Retinal pigment epithelial cell (primary cell): ENCODE measurements around the gene SRBD1.
"Not testable (repeated sequence)": the region's sequence is repeated elsewhere in the genome, so short reads cannot be mapped to it uniquely, and the experiment has no call there.

Source experiments
- DNase-seq: peaks from one replicate; pipeline ENCODE4 v3.0.0-alpha.2; 2010; ENCODE audit warnings: low read depth
- H3K4me3 ChIP-seq: 2 replicates; pipeline ENCODE4 v1.5.1; 2011; ENCODE audit warnings: mild to moderate bottlenecking, low read length, control low read depth, moderate library complexity
- TF ChIP-seq, protein P1 (sequence below): conservative IDR thresholded peaks from 2 replicates; pipeline ENCODE4 v1.5.1; 2011; ENCODE audit warnings: low read depth, low read length, control low read depth, inconsistent platforms

Gene SRBD1

DNA sequence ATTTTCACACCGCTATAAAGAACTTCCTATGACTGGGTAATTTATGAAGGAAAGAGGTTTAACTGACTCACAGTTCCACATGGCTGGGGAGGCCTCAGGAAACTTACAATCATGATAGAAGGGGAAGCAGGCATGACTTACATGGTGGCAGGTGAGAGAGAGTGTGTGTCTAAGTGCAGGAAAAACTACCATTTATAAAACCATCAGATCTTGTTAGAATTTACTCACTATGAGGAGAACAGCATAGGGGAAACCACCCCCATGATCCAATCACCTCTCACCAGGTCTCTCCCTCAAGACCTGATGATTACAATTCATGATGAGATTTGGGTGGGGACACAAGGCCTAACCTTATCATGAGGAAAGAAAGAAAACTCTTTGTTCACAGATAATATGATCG lies 174.6 kb downstream of the SRBD1 start:
- no peak overlapping the region for H3K4me3 ChIP-seq
- DNase-seq = no peak
- TF ChIP-seq, protein P1, sequence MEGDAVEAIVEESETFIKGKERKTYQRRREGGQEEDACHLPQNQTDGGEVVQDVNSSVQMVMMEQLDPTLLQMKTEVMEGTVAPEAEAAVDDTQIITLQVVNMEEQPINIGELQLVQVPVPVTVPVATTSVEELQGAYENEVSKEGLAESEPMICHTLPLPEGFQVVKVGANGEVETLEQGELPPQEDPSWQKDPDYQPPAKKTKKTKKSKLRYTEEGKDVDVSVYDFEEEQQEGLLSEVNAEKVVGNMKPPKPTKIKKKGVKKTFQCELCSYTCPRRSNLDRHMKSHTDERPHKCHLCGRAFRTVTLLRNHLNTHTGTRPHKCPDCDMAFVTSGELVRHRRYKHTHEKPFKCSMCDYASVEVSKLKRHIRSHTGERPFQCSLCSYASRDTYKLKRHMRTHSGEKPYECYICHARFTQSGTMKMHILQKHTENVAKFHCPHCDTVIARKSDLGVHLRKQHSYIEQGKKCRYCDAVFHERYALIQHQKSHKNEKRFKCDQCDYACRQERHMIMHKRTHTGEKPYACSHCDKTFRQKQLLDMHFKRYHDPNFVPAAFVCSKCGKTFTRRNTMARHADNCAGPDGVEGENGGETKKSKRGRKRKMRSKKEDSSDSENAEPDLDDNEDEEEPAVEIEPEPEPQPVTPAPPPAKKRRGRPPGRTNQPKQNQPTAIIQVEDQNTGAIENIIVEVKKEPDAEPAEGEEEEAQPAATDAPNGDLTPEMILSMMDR = no peak

DNA sequence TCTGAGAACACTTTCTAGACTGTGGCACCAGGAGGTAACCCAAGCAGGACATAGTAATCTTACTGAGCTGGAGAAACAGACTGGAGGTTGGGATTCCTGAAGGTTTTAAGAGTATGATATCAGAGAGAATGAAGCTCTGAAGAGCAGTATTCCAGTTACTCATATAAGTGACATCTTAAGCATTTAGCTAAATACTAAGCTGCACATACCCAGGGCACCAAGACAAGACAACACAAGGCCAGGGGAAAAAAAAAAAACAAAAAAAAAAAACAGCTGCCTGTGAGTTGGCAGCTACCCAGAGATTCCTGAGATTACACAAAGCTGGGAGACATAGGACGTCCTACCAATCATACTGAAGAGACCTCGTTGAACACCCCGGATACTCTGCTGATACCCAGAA lies 175.8 kb downstream of the SRBD1 start:
- TF ChIP-seq, protein P1 = no peak
- H3K4me3 ChIP-seq = no peak overlapping the region
- peak; percentile 15 for DNase-seq

DNA sequence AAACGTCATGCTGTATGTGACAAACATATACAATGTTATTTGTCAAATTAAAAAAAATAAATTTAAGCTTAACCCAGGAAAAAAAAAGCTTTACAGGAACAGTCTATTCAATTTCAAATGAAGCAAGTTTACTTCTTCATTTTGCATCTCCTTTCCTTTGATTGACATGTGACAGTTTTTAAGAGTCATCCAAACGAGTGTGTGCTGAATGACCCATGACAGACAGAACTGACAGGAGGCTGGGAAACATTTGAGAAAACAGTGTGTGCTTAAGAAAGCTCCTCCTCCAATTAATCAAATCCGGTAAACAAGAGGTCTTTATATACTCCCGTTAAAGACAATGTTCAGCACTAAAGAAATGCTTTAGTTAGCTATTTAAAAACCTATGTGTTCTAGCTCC lies 177.7 kb downstream of the SRBD1 start:
- H3K4me3 ChIP-seq = no peak overlapping the region
- no peak for DNase-seq
- TF ChIP-seq, protein P1 = no peak

DNA sequence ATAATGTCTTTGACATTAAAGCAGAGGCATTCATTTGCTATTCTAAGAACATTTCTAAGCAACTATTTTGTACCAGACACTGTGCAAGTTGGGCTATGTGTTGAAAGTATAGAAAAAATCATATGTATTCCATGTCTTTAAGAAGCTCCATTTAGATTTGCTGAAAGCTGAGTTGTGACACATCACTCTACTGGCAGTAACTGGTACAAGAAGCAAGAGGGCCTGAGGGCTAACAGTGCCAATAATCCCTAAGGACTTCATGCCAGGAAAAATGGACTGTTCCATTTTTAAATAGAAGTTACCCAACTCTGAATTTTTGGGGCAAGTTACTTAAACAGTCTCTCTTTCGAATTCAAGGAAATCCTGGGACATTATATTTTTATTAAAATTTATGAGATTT lies 178.7 kb downstream of the SRBD1 start:
- no peak overlapping the region for H3K4me3 ChIP-seq
- peak; percentile 46 for DNase-seq
- TF ChIP-seq, protein P1 = no peak

DNA sequence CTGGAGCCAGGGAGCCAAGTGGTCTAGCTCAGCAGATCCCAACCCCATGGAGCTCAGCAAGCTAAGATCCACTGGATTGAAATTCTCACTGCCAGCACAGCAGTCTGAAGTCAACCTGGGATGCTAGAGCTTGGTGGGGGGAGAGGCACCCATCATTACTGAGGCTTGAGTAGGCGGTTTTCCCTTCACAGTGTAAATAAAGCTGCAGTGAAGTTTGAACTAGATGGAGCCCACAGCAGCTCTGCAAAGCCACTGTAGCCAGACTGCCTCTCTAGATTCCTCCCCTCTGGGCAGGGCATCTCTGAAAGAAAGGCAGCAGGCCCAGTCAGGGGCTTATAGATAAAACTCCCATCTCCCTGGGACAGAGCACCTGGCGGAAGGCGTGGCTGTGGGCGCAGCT lies 185.0 kb downstream of the SRBD1 start:
- H3K4me3 ChIP-seq, DNase-seq: not testable (repeated sequence)

DNA sequence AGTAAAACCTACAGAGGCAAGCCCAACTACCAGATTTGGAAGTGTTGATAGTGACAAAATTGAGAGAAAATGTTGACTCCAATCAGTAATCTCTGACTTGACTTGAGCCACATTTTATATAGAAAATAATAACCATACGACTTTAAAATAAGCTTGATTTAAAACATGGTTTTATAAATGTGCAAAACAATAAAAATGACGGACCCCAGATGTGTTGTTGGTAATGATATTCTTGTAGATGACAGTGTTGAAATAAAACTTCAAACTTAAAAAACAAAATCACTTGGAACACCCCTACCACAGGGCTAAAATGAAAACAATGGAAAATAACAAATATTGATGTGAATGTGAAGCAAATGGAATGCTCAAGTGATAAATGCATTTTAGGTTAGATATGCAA lies 188.1 kb downstream of the SRBD1 start:
- TF ChIP-seq, protein P1 = no peak
- no peak overlapping the region for H3K4me3 ChIP-seq
- no peak for DNase-seq

DNA sequence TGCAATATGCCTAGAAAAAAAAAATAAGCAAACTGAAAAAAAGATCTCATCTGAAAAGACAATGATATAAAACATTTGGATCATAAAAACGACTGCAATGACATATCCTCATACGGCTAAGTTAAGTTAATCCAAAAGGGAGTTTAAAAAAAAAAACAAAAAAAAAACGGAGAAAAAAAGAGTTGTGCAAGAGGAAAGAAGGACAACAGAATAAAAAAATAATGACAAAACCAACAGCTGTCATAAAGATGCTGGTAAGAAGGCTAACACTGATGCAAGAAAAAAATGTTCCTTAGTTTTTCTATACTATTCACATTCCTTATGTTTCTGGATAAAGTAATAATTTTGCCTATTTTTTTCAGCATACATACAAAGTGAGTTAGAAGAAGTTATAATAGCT lies 192.5 kb downstream of the SRBD1 start:
- no peak overlapping the region for H3K4me3 ChIP-seq
- TF ChIP-seq, protein P1 = no peak
- DNase-seq = no peak

DNA sequence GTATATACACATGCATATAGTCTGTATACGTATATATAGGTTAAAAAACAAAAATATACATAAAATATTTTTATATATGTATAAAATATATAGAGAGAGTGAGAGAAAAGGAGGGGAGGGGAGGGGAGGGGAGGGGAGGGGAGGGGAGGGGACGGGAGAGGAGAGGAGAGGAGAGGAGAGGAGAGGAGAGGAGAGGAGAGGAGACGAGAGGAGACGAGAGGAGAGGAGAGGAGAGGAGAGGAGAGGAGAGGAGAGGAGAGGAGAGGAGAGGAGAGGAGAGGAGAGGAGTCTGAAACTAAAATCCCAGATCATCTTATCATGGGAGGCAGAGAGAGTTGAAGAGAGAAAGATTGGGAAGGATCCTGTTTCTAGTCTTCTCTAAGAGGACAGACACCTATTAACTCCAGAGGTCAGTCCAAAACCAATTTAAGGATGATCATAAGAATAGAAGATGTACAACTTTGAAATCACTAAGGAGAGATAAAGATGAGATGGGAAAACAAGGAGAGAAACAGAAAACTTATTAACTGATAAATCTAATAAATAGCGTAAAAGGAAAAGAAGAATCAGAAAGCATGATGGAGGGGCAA lies 195.4 kb downstream of the SRBD1 start:
- TF ChIP-seq, protein P1 = no peak
- no peak overlapping the region for H3K4me3 ChIP-seq
- DNase-seq = no peak
